Neutrophil (primary cell): Measurements from ENCODE around the gene CX3CL1.

Experiments
- H3K27ac ChIP-seq: fragments of 200-600 bp; sonication (generic); 2 replicates; pipeline ENCODE4 v1.5.1; 2016; ENCODE audit warnings: mild to moderate bottlenecking, moderate library complexity
- H3K27me3 ChIP-seq: fragments of 200-600 bp; sonication (generic); 2 replicates; pipeline ENCODE4 v1.6.0; 2016; ENCODE audit warnings: mild to moderate bottlenecking
- H3K36me3 ChIP-seq: fragments of 200-600 bp; sonication (generic); 2 replicates; pipeline ENCODE4 v1.5.1; 2017
- H3K4me1 ChIP-seq, 2 experiments: fragments of 200-600 bp in 1 of 2; sonication (generic) in 1 of 2; 1 replicate in 1 of 2; 2 replicates in 1 of 2; pipeline versions ENCODE4 v1.5.1 to v1.6.1; 2013 to 2016; ENCODE audit warnings: low read depth in 1 of 2, low read length in 1 of 2, mild to moderate bottlenecking in 1 of 2, moderate library complexity in 1 of 2; ENCODE audit not compliant: control insufficient read depth in 1 of 2, insufficient read depth in 1 of 2
- H3K4me3 ChIP-seq, 2 experiments: fragments of 200-600 bp in 1 of 2; sonication (generic) in 1 of 2; 1 replicate in 1 of 2; 2 replicates in 1 of 2; pipeline ENCODE4 v1.5.1; 2013 to 2016; ENCODE audit warnings: low read depth in 1 of 2, low read length in 1 of 2, mild to moderate bottlenecking in 1 of 2, moderate library complexity in 1 of 2
- H3K9me3 ChIP-seq: fragments of 200-600 bp; sonication (generic); 2 replicates; pipeline ENCODE4 v1.5.1; 2016
- TF ChIP-seq, protein P1 (sequence below): fragments of 200-600 bp; sonication (generic); IDR thresholded peaks from 2 replicates; pipeline ENCODE4 v1.5.1; 2016; ENCODE audit warnings: antibody characterized with exemption

The CX3CL1 gene

DNA sequence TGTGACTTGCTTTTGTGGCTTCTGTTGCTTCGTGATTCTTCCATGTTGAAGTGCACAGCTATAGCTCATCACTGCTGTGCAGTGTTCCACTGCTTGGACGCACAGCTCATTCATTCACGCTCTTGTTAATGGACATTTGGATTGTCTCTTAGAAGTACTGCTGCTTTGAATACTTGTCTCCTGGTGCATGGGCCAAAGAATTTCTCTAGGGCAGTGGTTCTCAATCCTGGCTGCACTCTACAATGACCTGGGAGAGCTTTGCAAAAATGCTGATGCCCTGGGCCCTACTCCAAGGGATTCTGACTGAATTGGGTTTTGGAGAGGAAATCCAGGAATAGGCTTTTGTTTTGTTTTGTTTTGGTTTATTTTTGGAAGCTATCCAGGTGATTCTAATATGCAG lies 52.3 kb downstream of the CX3CL1 start:
- Histone ChIP-seq H3K4me3 (no peak overlapping the region), H3K27ac (no peak overlapping the region), H3K27me3 (no peaks in the 10 kb centered on the region), H3K36me3 (peaks cover 32% of the 10 kb centered on the region), H3K9me3 (no peaks in the 10 kb centered on the region), H3K4me1 (no peaks in the 10 kb centered on the region)
- TF ChIP-seq, protein P1, sequence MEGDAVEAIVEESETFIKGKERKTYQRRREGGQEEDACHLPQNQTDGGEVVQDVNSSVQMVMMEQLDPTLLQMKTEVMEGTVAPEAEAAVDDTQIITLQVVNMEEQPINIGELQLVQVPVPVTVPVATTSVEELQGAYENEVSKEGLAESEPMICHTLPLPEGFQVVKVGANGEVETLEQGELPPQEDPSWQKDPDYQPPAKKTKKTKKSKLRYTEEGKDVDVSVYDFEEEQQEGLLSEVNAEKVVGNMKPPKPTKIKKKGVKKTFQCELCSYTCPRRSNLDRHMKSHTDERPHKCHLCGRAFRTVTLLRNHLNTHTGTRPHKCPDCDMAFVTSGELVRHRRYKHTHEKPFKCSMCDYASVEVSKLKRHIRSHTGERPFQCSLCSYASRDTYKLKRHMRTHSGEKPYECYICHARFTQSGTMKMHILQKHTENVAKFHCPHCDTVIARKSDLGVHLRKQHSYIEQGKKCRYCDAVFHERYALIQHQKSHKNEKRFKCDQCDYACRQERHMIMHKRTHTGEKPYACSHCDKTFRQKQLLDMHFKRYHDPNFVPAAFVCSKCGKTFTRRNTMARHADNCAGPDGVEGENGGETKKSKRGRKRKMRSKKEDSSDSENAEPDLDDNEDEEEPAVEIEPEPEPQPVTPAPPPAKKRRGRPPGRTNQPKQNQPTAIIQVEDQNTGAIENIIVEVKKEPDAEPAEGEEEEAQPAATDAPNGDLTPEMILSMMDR, result no peak

DNA sequence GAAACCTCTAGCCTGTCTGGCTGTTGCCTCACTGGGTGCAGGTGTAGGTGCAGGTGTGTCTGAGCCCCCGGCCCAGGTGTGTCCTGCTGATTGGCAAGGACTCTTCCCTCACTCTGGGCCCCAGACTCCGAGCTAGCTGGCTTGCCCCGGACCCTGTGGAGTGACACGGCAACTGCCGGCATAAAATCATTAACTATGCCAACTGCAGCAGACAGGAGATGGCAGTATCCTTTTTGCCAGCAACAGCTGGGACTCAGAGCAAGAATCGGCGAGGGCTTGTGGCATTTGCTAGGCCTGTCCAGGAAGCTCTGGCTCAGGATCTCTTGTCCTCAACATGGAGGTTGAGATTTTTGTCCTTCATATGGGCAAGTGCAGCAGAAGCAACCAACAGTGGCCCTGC lies 54.1 kb downstream of the CX3CL1 start:
- Histone ChIP-seq H3K27me3 (no peaks in the 10 kb centered on the region), H3K36me3 (peaks cover 50% of the 10 kb centered on the region), H3K4me1 (no peaks in the 10 kb centered on the region), H3K4me3 (no peak overlapping the region), H3K9me3 (no peaks in the 10 kb centered on the region), H3K27ac (no peak overlapping the region)
- TF ChIP-seq, protein P1, result no peak

DNA sequence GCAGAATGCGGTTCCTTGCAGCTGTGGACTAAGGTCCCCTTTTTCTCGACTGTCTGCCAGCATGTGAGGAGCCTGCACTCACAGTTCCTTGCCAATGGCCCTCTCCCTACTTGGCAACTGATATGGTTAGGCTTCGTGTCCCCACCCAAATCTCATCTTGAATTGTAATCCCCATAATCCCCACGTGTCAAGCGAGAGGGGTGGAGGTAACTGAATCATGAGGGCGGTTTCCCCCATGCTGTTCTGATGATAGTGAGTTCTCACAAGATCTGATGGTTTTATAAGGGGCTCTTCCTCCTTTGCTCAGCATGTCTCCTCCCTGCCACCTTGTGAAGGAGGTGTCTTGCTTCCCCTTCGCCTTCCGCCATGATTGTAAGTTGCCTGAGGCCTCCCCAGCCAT lies 55.0 kb downstream of the CX3CL1 start:
- TF ChIP-seq, protein P1, result no peak
- H3K36me3 ChIP-seq, result peaks cover 60% of the 10 kb centered on the region
- H3K27me3 ChIP-seq, result no peaks in the 10 kb centered on the region
- no peak overlapping the region for H3K4me3 ChIP-seq
- no peaks in the 10 kb centered on the region for H3K4me1 ChIP-seq
- no peak overlapping the region for H3K27ac ChIP-seq
- no peaks in the 10 kb centered on the region for H3K9me3 ChIP-seq

DNA sequence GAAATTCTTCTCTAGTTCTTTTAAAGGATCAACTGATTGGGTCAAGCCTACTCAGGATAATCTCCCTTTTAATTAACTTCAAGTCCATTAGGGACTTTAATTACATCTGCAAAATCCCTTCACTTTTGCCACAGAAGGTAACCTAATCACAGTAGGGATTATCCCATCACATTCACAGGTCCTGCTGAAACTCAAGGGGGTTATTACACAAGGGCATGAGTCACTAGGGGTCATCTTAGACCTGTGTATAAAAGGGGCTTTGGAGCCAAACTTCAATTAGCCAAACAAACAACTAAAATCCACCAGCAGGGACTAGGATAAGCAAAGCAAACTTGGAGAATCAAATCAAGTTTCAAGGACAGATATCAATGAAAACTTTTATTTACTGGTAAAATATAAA lies 55.5 kb downstream of the CX3CL1 start:
- no peaks in the 10 kb centered on the region for H3K9me3 ChIP-seq

DNA sequence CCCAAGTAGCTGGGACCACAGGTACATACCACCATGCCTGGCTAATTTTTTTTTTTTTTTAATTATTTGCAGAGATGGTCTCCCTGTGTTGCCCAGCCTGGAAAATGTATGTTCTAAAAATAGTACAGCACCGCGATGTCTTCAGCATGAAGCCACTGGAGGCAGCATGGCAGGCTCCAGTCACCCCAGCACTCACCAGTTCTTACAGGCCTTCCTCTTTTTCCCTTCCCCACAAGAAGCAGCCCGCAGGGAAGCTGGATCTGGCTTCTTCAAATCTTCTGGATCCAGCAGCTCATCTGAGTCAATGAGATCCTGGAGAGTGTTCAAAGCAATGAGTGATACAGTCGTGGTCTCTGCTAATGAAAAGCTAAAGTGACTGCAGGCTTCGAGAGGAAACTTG lies 58.7 kb downstream of the CX3CL1 start:
- H3K27me3 ChIP-seq, result no peaks in the 10 kb centered on the region
- peaks cover 96% of the 10 kb centered on the region for H3K36me3 ChIP-seq
- H3K4me3 ChIP-seq, result no peak overlapping the region
- H3K4me1 ChIP-seq, result no peaks in the 10 kb centered on the region
- TF ChIP-seq, protein P1, result no peak
- no peaks in the 10 kb centered on the region for H3K9me3 ChIP-seq
- H3K27ac ChIP-seq, result no peak overlapping the region

More for the DNA sequence above, 55.5 kb downstream of the CX3CL1 start:
- Histone ChIP-seq H3K4me3 (no peak overlapping the region), H3K27me3 (no peaks in the 10 kb centered on the region), H3K4me1 (no peaks in the 10 kb centered on the region), H3K36me3 (peaks cover 65% of the 10 kb centered on the region), H3K27ac (no peak overlapping the region)
- TF ChIP-seq, protein P1, result no peak

DNA sequence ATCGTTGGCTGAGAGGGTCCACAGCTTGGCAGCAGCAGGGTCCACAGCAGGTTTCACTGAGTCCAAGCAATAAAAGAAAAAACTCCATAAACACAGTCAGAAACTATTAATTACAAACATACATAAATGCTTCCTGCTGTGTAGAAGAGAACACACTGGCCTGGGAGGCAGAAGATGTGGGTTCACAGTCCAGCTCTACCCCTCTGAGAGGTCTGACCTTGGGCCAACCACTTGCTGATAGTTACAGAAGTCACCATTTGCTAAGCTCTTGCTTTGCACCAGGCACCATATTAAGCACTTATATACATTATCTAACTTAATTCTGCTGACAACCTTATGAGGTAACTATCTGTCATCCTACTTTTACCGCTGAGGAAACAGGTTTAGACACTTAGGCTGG lies 60.2 kb downstream of the CX3CL1 start:
- H3K9me3 ChIP-seq, result no peaks in the 10 kb centered on the region
- peaks cover 93% of the 10 kb centered on the region for H3K36me3 ChIP-seq
- TF ChIP-seq, protein P1, result no peak
- no peaks in the 10 kb centered on the region for H3K27me3 ChIP-seq
- H3K4me3 ChIP-seq, result no peak overlapping the region
- H3K4me1 ChIP-seq, result no peaks in the 10 kb centered on the region
- no peak overlapping the region for H3K27ac ChIP-seq
